CD14-positive monocyte (primary cell): Measurements from ENCODE around the gene MECP2. TPM values are rescaled to one million over a fixed set of nuclear protein-coding genes. Genes with fewer than 3 reads are reported as not detected.

ENCODE experiments used
- DNase-seq, 3 donors: peaks; one replicate each; pipeline ENCODE4 v3.0.0-alpha.2; 2011 to 2022
- H2AFZ ChIP-seq: 2 replicates; pipeline ENCODE4 v1.6.0; 2012; ENCODE audit warnings: mild to moderate bottlenecking, low read depth, low read length, inconsistent platforms; ENCODE audit not compliant: insufficient read depth, poor library complexity, severe bottlenecking
- H3K27ac ChIP-seq, 2 donors: 1 replicate in 1 of 2; 2 replicates in 1 of 2; pipeline ENCODE4 v1.5.1; 2012 to 2013; ENCODE audit warnings: low read length in 2 of 2, control low read depth in 1 of 2, inconsistent platforms in 1 of 2, low read depth in 1 of 2, mild to moderate bottlenecking in 1 of 2
- H3K27me3 ChIP-seq, 2 donors: one replicate each; pipeline versions ENCODE4 v1.6.0 to v1.6.1; 2011 to 2013; ENCODE audit warnings: low read length in 2 of 2; ENCODE audit not compliant: control insufficient read depth in 2 of 2, insufficient read depth in 2 of 2
- H3K36me3 ChIP-seq, 2 donors: replicated peaks in 1 of 2; 1 replicate in 1 of 2; 2 replicates in 1 of 2; pipeline versions ENCODE4 v1.5.1 to v1.6.1; 2012 to 2013; ENCODE audit warnings: low read length in 2 of 2, control low read depth in 1 of 2, inconsistent platforms in 1 of 2, mild to moderate bottlenecking in 1 of 2; ENCODE audit not compliant: insufficient read depth in 2 of 2, control insufficient read depth in 1 of 2
- H3K4me1 ChIP-seq, 2 donors: 1 replicate in 1 of 2; 2 replicates in 1 of 2; pipeline versions ENCODE4 v1.5.1 to v1.6.1; 2012 to 2013; ENCODE audit warnings: low read length in 2 of 2, control low read depth in 1 of 2, inconsistent platforms in 1 of 2, mild to moderate bottlenecking in 1 of 2, moderate library complexity in 1 of 2; ENCODE audit not compliant: insufficient read depth in 2 of 2, control insufficient read depth in 1 of 2
- H3K4me2 ChIP-seq: replicated peaks from 2 replicates; pipeline ENCODE3; 2012; ENCODE audit warnings: low read length, moderate library complexity, mild to moderate bottlenecking; ENCODE audit not compliant: poor library complexity, severe bottlenecking; ENCODE audit errors: extremely low read depth
- H3K4me3 ChIP-seq, 3 experiments: fragments of 200-600 bp in 1 of 3; sonication (generic) in 1 of 3; replicated peaks in 1 of 3; 1 replicate in 2 of 3; 2 replicates in 1 of 3; pipeline ENCODE4 v1.5.1; 2011 to 2013; ENCODE audit warnings: low read length in 3 of 3, mild to moderate bottlenecking in 3 of 3, control low read depth in 2 of 3, low read depth in 2 of 3, inconsistent platforms in 1 of 3, moderate library complexity in 1 of 3
- H3K79me2 ChIP-seq: 2 replicates; pipeline ENCODE4 v1.6.0; 2012; ENCODE audit warnings: mild to moderate bottlenecking, control low read depth, inconsistent platforms, low read length, moderate library complexity; ENCODE audit not compliant: insufficient read depth
- H3K9ac ChIP-seq: 2 replicates; pipeline ENCODE4 v1.6.0; 2017; ENCODE audit warnings: low read length, mild to moderate bottlenecking; ENCODE audit not compliant: insufficient read depth, poor library complexity, severe bottlenecking
- H3K9me3 ChIP-seq, 2 donors: replicated peaks in 1 of 2; 1 replicate in 1 of 2; 2 replicates in 1 of 2; pipeline versions ENCODE4 v1.5.1 to v1.6.1; 2012 to 2013; ENCODE audit warnings: low read length in 2 of 2, control low read depth in 1 of 2; ENCODE audit not compliant: control insufficient read depth in 1 of 2, insufficient read depth in 1 of 2
- H4K20me1 ChIP-seq: 2 replicates; pipeline ENCODE4 v1.6.0; 2012; ENCODE audit warnings: mild to moderate bottlenecking, low read length, control low read depth, moderate library complexity; ENCODE audit not compliant: insufficient read depth
- H3K27ac Mint-ChIP-seq, 7 donors: one replicate each; pipeline ENCODE4 v1.8.0; 2020; ENCODE audit warnings: mild to moderate bottlenecking in 7 of 7, mixed read lengths in 7 of 7, moderate library complexity in 6 of 7, inconsistent platforms in 2 of 7
- H3K27me3 Mint-ChIP-seq, 3 donors: one replicate each; pipeline ENCODE4 v1.8.0; 2021 to 2022; ENCODE audit warnings: low read depth in 3 of 3, mild to moderate bottlenecking in 3 of 3, mixed read lengths in 3 of 3, moderate library complexity in 3 of 3, inconsistent platforms in 1 of 3
- H3K36me3 Mint-ChIP-seq, 2 donors: one replicate each; pipeline ENCODE4 v1.8.0; 2020; ENCODE audit warnings: mixed read lengths in 2 of 2, inconsistent platforms in 1 of 2, mild to moderate bottlenecking in 1 of 2
- H3K4me1 Mint-ChIP-seq: one replicate; pipeline ENCODE4 v1.8.0; 2020; ENCODE audit warnings: mild to moderate bottlenecking, mixed read lengths
- H3K4me3 Mint-ChIP-seq, 2 donors: one replicate each; pipeline ENCODE4 v1.8.0; 2020; ENCODE audit warnings: mild to moderate bottlenecking in 2 of 2, mixed read lengths in 2 of 2, moderate library complexity in 1 of 2
- H3K9me3 Mint-ChIP-seq, 7 donors: one replicate each; pipeline ENCODE4 v1.8.0; 2020 to 2022; ENCODE audit warnings: mixed read lengths in 7 of 7, mild to moderate bottlenecking in 6 of 7, moderate library complexity in 6 of 7, inconsistent platforms in 2 of 7
- WGBS: methylation state at CpG from one replicate; pipeline ENCODE4 v1.1.5; 2013; ENCODE audit warnings: missing lambda C conversion rate; ENCODE audit not compliant: insufficient coverage; 5-methylcytosine and 5-hydroxymethylcytosine counted together
- intact Hi-C, 2 donors: fragments of 100-400 bp; cut with micrococcal nuclease; formaldehyde crosslinking; loops; one replicate each; pipeline versions ENCODE4 v1.15.0 to v1.15.1; 2023
- polyA plus RNA-seq, 3 donors: library from polyadenylated mRNA; depleted of rRNA in 1 of 3; unstranded in 2 of 3; stranded (reverse) in 1 of 3; fragments of 300-500 nt in 2 of 3; fragments of >200 nt in 1 of 3; fragmentation: Illumina TruSeq in 2 of 3; gene quantifications; 1 replicate in 2 of 3; 2 replicates in 1 of 3; pipeline ENCODE4 v1.2.3, GENCODE V29; 2012 to 2021
- TF ChIP-seq, protein P1 (sequence below): fragments of 200-600 bp; IDR thresholded peaks from one replicate; pipeline ENCODE4 v1.8.0; 2022; ENCODE audit warnings: antibody characterized with exemption, mild to moderate bottlenecking

The MECP2 gene
- polyA plus RNA-seq, 3 donors: 5.2 to 21.2 (median 9.6) TPM

DNA sequence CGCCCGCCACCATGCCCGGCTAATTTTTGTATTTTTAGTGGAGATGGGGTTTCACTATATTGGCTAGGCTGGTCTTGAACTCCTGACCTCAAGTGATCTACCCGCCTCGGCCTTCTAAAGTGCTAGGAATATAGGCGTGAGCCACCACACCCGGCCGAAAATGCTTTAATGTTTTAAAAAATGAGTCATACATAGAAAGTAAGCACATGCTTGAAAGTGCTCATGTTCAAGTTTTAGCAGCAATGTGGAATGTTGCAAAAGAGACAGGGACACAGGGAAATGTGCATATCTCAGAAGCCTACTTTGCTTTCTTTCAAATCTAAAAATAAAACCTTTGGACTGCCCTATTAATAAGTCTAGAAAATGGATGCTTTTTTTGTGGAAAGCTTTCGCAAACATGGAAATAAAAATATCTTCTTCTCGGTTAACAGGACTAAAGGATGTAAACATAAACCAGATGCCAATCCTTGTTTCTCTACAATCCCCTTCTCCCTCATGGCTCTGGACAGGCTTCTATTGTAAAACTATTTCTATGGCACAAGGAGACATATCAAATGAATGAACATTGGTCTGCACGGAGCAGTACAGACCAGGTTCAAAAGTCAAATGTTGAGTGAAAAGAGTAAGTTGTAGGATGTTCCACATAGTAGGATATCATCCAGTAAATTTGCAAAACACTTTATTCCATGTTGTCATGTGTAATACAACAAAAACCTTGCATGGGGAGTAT, 15.0 kb downstream of the MECP2 start:
- Histone ChIP-seq H3K27ac (no peak overlapping the region), H2AFZ (no peak overlapping the region), H3K36me3 (peaks cover 0 to 8% of the 10 kb centered on the region in 2 donors), H4K20me1 (peaks cover 68% of the 10 kb centered on the region), H3K79me2 (peaks cover 74% of the 10 kb centered on the region), H3K4me2 (no peak overlapping the region), H3K9me3 (no peaks in the 10 kb centered on the region), H3K9ac (no peak overlapping the region), H3K4me1 (peaks cover 20 to 23% of the 10 kb centered on the region in 2 donors), H3K4me3 (no peak overlapping the region), H3K27me3 (peaks cover 0 to 22% of the 10 kb centered on the region in 2 donors)
- Mint-ChIP-seq H3K27me3 (peaks cover 0 to 24% (median 2%) of the 10 kb centered on the region in 3 donors), H3K36me3 (peaks cover 30 to 37% of the 10 kb centered on the region in 2 donors), H3K4me1 (peaks cover 25% of the 10 kb centered on the region), H3K27ac (peak overlapping the region in 5 of 7 donors; percentile 16 to 87 (median 66)), H3K9me3 (peaks cover 0 to 1% (median 0%) of the 10 kb centered on the region in 7 donors), H3K4me3 (no peak overlapping the region)
- no CpG with 5 or more reads among the region's 11 CpGs for WGBS
- intact Hi-C loops: no loop called here
- TF ChIP-seq, protein P1, sequence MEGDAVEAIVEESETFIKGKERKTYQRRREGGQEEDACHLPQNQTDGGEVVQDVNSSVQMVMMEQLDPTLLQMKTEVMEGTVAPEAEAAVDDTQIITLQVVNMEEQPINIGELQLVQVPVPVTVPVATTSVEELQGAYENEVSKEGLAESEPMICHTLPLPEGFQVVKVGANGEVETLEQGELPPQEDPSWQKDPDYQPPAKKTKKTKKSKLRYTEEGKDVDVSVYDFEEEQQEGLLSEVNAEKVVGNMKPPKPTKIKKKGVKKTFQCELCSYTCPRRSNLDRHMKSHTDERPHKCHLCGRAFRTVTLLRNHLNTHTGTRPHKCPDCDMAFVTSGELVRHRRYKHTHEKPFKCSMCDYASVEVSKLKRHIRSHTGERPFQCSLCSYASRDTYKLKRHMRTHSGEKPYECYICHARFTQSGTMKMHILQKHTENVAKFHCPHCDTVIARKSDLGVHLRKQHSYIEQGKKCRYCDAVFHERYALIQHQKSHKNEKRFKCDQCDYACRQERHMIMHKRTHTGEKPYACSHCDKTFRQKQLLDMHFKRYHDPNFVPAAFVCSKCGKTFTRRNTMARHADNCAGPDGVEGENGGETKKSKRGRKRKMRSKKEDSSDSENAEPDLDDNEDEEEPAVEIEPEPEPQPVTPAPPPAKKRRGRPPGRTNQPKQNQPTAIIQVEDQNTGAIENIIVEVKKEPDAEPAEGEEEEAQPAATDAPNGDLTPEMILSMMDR: no peak
- DNase-seq: no peak

DNA sequence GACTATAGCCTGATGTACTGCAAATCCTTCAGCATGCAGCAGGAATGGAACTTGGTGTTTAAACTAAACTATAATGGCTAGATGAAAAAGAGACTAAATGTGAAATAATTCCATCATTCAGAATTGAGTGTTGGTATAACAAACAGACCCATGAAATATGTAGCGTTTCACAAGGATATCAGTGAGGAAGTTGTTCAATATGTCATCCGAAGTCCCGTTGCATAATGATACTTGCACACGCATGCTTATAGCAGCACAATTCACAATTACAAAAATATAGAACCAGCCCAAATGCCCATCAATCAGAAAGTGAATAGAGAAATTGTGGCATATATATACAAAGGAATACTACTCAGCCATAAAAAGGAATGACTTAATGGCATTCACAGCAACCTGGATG, 20.4 kb downstream of the MECP2 start:
- Histone ChIP-seq H3K27me3 (peaks cover 0 to 27% of the 10 kb centered on the region in 2 donors), H3K36me3 (peaks cover 0 to 6% of the 10 kb centered on the region in 2 donors), H3K27ac (peak overlapping the region in 1 of 2 donors; percentile 68), H3K4me2 (peak overlapping the region; percentile 10), H3K4me3 (no peak overlapping the region), H3K4me1 (peaks cover 22 to 25% of the 10 kb centered on the region in 2 donors), H3K79me2 (peaks cover 84% of the 10 kb centered on the region), H2AFZ (no peak overlapping the region), H4K20me1 (peaks cover 78% of the 10 kb centered on the region), H3K9me3 (no peaks in the 10 kb centered on the region), H3K9ac (no peak overlapping the region)
- intact Hi-C loops: no loop called here
- WGBS: no CpG with 5 or more reads among the region's 4 CpGs
- DNase-seq: peak in 2 of 3 donors; percentile 44 to 53
- Mint-ChIP-seq H3K9me3 (peaks cover 0 to 2% (median 0%) of the 10 kb centered on the region in 7 donors), H3K36me3 (peaks cover 24 to 25% of the 10 kb centered on the region in 2 donors), H3K4me1 (peaks cover 32% of the 10 kb centered on the region), H3K4me3 (no peak overlapping the region), H3K27ac (peak overlapping the region; percentile 10 to 82 (median 40)), H3K27me3 (peaks cover 0 to 43% (median 0%) of the 10 kb centered on the region in 3 donors)
- TF ChIP-seq, protein P1: no peak
